Brain microvascular endothelial cell (primary cell): ENCODE measurements around the gene ZFP82.

Source experiments
- DNase-seq: peaks from one replicate; pipeline ENCODE4 v3.0.0-alpha.2; 2020
- H3K27ac ChIP-seq: fragments of 250-450 bp; sonication (Bioruptor Pico); 2 replicates; pipeline ENCODE4 v1.5.1; 2020; ENCODE audit warnings: mild to moderate bottlenecking, moderate library complexity
- H3K27me3 ChIP-seq: fragments of 250-450 bp; sonication (Bioruptor Pico); replicated peaks from 2 replicates; pipeline ENCODE4 v1.5.1; 2020; ENCODE audit warnings: mild to moderate bottlenecking
- H3K36me3 ChIP-seq: fragments of 250-450 bp; sonication (Bioruptor Pico); replicated peaks from 2 replicates; pipeline ENCODE4 v1.5.1; 2020; ENCODE audit warnings: mild to moderate bottlenecking
- H3K4me3 ChIP-seq: 2 replicates; pipeline ENCODE4 v1.5.1; 2011; ENCODE audit warnings: low read depth, mild to moderate bottlenecking, control low read depth, low read length, moderate library complexity
- CTCF ChIP-seq: IDR thresholded peaks from 2 replicates; pipeline ENCODE4 v1.5.1; 2011; ENCODE audit warnings: low read depth, mild to moderate bottlenecking, moderate library complexity, low read length, control low read depth, inconsistent platforms; ENCODE audit errors: missing control alignments
- in situ Hi-C: cut with HindIII; loops from 2 replicates; pipeline ENCODE4 v1.10.0; 2017; ENCODE audit warnings: low sequenced_read_pairs, low pct_ligation_motif_present

The ZFP82 gene

GRCh38 chr19:36436531-36436930 lies 18.1 kb upstream of the ZFP82 start:
- Histone ChIP-seq H3K4me3 (no peak overlapping the region), H3K36me3 (no peaks in the 10 kb centered on the region), H3K27me3 (no peaks in the 10 kb centered on the region), H3K27ac (no peak overlapping the region)
- DNase-seq: peak; percentile 2
- no peak for TF ChIP-seq CTCF
- in situ Hi-C loops: no loop called here

GRCh38 chr19:36423925-36424324 lies 5.5 kb upstream of the ZFP82 start:
- DNase-seq: no peak
- in situ Hi-C loops: no loop called here
- TF ChIP-seq CTCF: no peak
- Histone ChIP-seq H3K4me3 (no peak overlapping the region), H3K27me3 (no peaks in the 10 kb centered on the region), H3K36me3 (no peaks in the 10 kb centered on the region), H3K27ac (no peak overlapping the region)

- Histone ChIP-seq H3K27me3 (no peaks in the 10 kb centered on the region), H3K4me3 (peak overlapping the region; percentile 48), H3K36me3 (no peaks in the 10 kb centered on the region), H3K27ac (no peak overlapping the region)
- TF ChIP-seq CTCF: no peak
- in situ Hi-C loops: no loop called here
- no peak for DNase-seq
Observed at GRCh38 chr19:36421749-36422481, 3.5 kb upstream of the ZFP82 start.

GRCh38 chr19:36420961-36421748 lies 2.7 kb upstream of the ZFP82 start:
- Histone ChIP-seq H3K36me3 (no peaks in the 10 kb centered on the region), H3K4me3 (peak overlapping the region; percentile 48), H3K27ac (no peak overlapping the region), H3K27me3 (no peaks in the 10 kb centered on the region)
- in situ Hi-C loops: no loop called here
- peak; percentile 35 for DNase-seq
- TF ChIP-seq CTCF: peak; percentile 6

GRCh38 chr19:36417752-36418286 lies 625 bp downstream of the ZFP82 start:
- no peak for TF ChIP-seq CTCF
- H3K27ac ChIP-seq: peak overlapping the region; percentile 86
- H3K36me3 ChIP-seq: no peaks in the 10 kb centered on the region
- H3K4me3 ChIP-seq: peak overlapping the region; percentile 77
- H3K27me3 ChIP-seq: no peaks in the 10 kb centered on the region
- in situ Hi-C loops: no loop called here
- no peak for DNase-seq
